HG03045 (cell line): ENCODE data around the gene RASGEF1C.
"Not testable (repeated sequence)": the region's sequence is repeated elsewhere in the genome, so short reads cannot be mapped to it uniquely, and the experiment has no call there.

ENCODE experiments used
- ATAC-seq: cut with Tn5 transposase; IDR thresholded peaks from one replicate; pipeline ENCODE4 v1.9.1; 2021; ENCODE audit warnings: mild to moderate bottlenecking, moderate library complexity; ENCODE audit not compliant: unreplicated experiment

Gene RASGEF1C

GRCh38 chr5:180124662-180125061 lies 84.3 kb downstream of the RASGEF1C start:
- ATAC-seq: not testable (repeated sequence)

DNA sequence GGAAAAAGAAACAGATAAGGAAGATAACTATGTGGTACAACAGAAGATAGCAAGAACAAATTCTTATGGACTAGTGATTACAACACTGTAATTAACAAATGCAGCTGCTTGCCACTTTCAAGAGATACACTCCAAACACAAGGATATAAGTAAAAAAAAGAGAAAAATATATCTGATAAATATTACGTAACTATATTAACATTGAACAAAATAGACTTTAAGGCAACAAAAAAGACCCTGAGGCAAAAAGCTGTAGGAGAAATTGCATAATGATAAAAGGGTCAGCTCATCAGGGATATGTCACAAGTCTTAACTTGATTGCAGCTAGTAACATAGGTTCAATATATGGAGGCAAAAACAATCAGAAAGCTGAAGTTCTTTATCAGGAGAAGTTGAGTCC lies 86.1 kb downstream of the RASGEF1C start:
- ATAC-seq: no peak

- ATAC-seq: no peak
Measured at GRCh38 chr5:180121826-180122413, 87.1 kb downstream of the RASGEF1C start.

- no peak for ATAC-seq
Measured at GRCh38 chr5:180120237-180121101, 88.5 kb downstream of the RASGEF1C start.

DNA sequence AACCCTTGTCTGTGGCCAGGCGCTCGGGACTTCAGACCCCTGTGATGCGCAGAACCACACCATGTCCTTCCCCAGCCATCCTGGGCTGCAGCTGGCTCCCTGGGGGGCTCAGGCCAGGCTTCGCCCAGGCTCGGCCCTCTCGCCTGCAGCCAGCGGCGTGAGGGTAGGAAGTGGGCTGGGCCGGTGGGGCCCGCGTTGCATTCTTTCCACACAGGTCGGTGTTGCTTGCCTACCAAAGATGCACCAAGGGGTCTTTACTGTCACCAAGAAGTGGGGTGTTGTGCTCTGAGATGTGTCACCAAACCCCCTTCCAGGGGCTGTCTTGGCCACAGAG lies 89.1 kb downstream of the RASGEF1C start:
- ATAC-seq: no peak

GRCh38 chr5:180119031-180119902 lies 89.7 kb downstream of the RASGEF1C start:
- no peak for ATAC-seq

DNA sequence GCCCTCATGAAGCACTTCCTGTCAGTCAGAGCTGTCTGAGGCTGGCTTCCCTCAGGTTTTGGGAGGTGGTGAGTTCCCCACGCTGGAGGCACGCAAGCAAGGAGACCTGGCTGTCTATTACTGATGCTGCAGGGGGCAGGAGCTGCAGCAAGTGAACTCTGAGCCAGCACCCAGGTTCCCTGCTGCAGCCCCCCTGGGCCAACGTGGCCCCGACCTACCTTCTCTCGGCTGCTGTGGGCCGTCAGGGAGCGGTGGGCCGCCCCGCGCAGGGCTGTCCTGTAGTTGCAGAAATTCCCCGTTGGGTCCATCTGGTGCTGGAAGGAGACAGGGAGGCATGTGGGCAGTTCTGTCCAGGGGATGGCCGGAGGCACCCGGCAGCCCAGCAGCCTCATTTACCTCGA lies 90.6 kb downstream of the RASGEF1C start:
- no peak for ATAC-seq

DNA sequence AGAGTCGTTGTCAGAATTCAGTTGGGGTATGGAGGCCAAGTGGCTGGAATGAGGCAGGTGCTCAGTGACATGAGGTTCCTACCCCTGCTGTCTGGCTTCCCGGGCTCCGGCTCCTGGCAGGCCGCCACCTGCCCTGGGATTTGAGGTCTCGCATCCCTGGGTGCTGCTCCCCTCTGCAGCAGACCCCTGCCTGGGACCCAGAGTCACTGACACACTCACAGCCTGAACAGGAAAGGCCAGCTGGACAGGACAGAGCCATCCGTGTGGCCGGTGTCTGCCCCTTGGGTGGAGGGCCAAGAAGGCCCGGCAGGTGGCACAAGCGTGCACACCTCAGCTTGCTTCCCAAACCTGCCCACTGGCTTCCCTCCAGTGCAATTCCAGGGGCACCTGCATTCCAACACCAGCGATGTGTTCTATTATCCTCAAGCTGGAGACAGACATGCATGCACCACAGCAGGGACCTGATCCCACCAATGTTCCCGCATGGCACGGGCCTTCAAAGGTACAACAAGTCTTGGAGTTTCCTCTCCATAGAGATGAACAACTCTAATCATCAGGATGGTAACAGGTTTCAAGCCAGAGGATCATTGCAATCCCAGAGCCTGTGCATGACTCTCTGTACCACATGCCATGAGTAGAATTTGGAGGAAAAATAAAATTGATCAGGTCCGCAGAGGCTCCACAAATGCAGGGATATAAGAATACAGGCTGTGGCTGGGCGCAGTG lies 91.8 kb downstream of the RASGEF1C start:
- no peak for ATAC-seq

DNA sequence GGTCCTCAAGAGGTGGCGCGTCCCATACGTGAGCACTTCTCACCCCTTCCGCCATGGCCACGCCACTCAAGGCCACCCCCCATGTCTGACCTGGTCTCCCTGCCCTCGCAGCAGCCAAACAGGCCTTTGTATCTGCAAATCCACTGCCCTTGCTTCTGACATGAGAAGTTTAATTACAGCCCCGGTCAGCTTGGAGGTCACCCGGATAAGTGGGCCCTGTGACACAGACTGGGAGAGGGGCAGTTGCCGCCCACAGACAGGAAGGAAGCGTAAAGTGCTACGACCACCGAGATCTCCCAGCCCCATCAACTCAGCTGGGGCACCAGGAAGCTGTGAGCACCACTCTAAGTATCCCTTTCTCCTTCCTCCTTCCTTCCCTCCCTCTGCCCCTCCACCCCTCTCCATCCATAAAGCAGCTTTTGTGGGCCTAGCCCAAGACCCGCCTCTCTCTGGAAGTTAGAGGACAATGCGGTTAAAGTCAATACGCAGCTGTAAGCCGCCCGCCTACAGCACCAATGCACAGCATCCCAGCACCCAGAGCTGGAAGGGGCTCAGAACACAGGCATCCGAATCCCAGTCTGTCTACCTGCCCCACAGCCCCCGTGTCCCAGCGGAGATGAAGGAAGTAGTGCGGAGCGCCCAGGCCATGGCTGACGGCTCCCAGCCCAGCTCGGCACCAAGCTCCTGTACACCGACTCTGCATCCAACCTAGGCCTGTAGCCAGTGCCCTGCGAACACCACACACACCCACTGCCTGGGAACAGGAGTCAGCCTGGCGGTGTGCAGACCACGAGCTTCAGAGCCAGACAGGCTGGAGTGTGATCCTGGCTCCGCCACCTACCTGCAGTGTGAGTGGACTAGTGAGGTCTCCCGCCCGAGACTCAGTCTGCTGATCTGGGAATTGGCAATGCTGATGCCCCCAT lies 92.7 kb downstream of the RASGEF1C start:
- no peak for ATAC-seq

DNA sequence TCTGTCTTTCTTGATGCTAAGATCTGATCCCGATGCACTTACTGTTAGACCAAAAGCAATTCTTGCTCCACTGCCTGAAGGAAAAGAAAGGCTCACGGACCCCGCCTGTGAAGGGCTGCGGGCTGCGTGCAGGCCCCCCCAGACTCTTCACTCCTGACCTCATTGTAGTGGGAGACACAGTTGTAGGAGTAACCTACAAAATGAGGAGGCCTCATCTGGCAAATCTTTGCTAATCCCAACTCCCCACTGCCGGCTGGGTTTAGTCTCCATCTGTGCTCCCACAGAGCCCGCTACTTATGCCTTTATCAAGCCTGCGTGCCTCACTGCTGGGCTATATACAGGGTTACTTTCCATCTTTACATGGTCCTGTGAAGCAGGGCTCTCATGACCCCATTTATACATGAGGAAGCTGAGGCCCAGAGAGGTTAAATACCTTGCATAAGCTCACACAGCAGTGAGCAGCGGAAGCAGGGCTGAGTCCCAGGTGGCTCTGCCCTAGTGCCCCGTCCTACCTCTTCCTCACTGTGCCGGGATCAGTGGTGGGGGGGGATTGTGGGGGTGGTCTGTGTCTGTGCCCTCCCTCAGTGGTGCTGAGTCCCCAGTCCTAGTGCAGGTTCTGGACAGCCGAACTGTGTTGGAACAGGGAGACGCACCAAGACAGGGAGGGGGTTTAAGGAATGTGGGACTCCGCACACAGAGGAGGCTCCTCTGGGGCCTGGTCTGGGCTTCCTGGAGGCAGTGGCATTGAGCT lies 93.5 kb downstream of the RASGEF1C start:
- ATAC-seq: no peak

DNA sequence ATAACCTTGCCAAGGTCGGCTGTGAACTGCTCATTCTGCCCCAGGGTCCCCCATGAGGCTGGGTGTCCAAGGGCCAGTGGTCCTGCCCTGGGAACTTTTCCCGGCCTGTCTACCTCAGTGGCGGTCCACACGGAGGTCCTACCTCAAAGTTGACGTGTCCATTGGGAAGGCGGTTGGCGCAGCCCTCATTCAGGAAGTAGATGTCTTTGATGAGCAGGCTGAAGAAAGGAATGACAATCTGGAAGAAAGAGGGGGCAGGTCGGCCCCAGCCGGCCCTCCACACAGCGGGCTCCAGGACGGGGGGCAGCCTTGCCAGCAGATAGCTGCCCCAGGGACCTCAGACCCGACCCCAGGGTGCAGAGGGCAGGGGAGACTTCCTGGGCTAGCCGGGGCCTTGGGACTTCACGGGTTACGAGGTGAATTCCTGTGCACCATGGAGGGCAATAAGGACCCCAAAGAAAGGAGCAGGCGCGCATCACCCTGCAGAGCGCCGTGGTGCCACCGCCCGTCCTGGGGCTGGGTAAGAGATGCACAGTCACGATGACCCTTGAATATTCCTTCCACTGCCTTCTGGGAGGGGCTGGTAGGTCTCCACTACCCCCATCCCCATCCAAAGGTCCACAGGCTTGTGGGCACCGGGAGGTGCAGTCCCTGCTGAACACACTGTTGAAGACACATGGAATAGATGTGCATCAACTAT lies 94.6 kb downstream of the RASGEF1C start:
- ATAC-seq: no peak

GRCh38 chr5:180113660-180114303 lies 95.2 kb downstream of the RASGEF1C start:
- no peak for ATAC-seq

DNA sequence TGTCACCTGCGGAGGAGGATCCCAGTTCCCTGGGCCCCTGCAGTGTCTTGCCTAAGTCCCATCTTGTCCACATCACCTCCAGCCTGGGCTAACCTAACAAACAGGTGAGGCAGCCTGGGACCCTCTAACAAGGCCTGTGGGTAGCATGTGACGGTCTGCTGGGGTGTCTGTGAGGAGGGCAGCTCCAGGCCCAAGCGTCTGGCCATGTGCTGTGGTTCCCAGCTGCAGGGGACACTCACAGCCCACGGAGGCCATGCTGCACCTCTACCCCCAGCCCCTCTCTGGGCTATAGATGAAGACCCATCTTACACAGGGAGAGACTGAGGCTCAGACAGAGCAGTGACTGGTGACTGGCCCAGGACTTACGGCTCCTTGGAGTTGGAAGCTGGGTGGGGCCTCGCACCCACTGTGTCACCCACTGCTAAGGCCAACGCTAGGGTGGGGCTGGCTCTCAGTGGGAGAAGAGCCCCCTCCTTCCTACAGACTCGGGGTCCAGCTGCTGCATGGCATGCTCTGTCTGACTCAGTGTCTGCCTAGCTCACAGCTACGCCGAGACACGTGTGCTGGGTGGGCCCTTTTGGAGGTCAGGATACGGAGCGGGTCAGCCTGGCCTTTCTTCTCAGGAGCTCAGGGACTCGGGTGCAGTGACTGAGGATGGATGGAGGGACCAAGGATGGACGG lies 96.7 kb downstream of the RASGEF1C start:
- ATAC-seq: no peak

GRCh38 chr5:180111273-180112002 lies 97.6 kb downstream of the RASGEF1C start:
- no peak for ATAC-seq

DNA sequence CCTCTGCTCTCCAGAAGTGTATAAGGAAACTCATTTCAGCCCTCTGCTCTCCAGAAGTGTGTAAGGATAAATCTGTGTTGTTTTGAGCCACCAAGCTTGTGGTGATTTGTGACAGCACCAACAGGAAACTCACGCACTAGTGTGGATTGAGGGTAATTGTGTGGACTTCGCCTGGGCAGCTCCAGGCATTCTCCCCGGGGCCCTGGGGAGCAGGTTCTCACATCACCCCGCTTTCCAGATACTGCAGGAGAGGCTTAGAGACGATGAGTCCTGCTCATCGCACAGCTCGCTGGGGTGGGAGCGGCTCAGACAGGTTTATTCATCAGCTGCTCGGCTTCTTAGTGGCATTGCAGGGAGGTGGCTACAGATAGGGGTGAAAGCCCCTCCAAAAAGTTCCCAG lies 99.1 kb downstream of the RASGEF1C start:
- no peak for ATAC-seq

DNA sequence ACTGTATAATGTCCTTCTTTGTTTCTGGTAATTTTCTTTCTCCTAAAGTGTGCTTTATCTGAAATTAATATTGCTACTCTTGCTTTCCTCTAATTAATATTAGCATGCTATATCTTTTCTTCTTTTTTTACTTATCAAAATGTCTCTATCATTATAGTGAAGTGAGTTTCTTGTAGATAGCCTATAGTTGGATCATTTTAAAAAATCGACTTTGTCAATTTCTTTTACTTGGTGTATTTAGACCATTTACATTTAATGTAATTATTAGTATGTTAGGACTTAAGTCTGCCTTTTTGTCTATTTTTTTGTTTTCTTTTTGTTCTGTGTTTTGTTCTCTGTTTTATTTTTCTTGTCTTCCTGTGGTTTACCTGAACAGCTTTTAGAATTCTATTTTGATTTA lies 102.0 kb downstream of the RASGEF1C start:
- ATAC-seq: no peak

DNA sequence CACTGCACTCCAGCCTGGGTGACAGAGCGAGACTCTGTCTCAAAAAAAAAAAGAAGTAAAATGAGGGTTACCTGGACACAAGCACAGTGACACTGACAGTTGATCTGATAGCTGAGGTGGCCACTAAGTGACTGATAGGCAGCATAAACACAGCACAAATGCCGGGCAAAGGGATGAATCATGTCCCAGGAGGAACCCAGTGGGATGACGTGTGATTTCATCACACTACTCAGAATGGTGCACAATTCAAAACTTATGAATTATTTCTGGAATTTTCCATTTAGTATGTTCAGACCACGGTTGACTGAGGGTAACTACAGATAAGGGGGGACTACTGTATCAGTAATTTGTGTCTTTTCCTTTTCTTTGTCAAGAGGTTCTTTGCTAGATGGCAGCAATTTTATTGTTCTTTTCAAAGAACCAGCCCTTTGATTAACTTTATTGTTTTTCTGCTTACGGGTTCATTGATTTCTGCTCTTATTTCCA lies 103.1 kb downstream of the RASGEF1C start:
- no peak for ATAC-seq
